SK-N-SH (cell line): ENCODE results near the gene HS6ST1. TPM values are rescaled to one million over a fixed set of nuclear protein-coding genes. Genes with fewer than 3 reads are reported as not detected.

Experiments used
- CTCF ChIA-PET: fragments of 300-600, 350-600 bp; formaldehyde crosslinking; extraction: SDS; loops from one replicate; lab custom pipeline; 2021; lab: Yijun Ruan, JAX
- POLR2A ChIA-PET: fragments of 350-600 bp; sonication (Branson Sonifier 250); formaldehyde crosslinking; extraction: SDS; loops from one replicate; lab custom pipeline; 2020; ENCODE audit warnings: antibody characterized with exemption, inconsistent platforms; lab: Yijun Ruan, JAX
- DNase-seq: peaks from one replicate; pipeline ENCODE4 v3.0.0; 2012
- H2AFZ ChIP-seq: fragments of 200-600 bp; sonication (generic); 2 replicates; pipeline ENCODE4 v1.8.1; 2016; ENCODE audit warnings: antibody characterized with exemption, mild to moderate bottlenecking, low read depth
- H3F3A ChIP-seq: fragments of 200-600 bp; sonication (generic); replicated peaks from 2 replicates; pipeline ENCODE3; 2016; ENCODE audit warnings: antibody characterized with exemption, mild to moderate bottlenecking; ENCODE audit not compliant: insufficient read depth
- H3K27ac ChIP-seq, 2 experiments: fragments of 200-500 bp in 1 of 2; fragments of 200-600 bp in 1 of 2; sonication (Bioruptor generic) in 1 of 2; sonication (generic), shearing (Covaris generic) in 1 of 2; 2 replicates each; pipeline versions ENCODE4 v1.5.1 to v1.6.1; 2014 to 2016; ENCODE audit warnings: low read depth in 2 of 2, inconsistent platforms in 1 of 2, low read length in 1 of 2, mild to moderate bottlenecking in 1 of 2, mixed read lengths in 1 of 2
- H3K27me3 ChIP-seq: fragments of 200-600 bp; sonication (generic), shearing (Covaris generic); 2 replicates; pipeline ENCODE4 v1.6.1; 2016; ENCODE audit warnings: mixed run types; ENCODE audit not compliant: insufficient read depth
- H3K36me3 ChIP-seq, 2 experiments: fragments of 200-500 bp in 1 of 2; fragments of 200-600 bp in 1 of 2; sonication (Bioruptor generic) in 1 of 2; sonication (generic) in 1 of 2; replicated peaks in 1 of 2; 2 replicates each; pipeline versions ENCODE3 to v1.5.1; 2014 to 2016; ENCODE audit warnings: low read length in 1 of 2, mild to moderate bottlenecking in 1 of 2; ENCODE audit not compliant: insufficient read depth in 2 of 2, control insufficient read depth in 1 of 2
- H3K4me1 ChIP-seq, 2 experiments: fragments of 200-500 bp in 1 of 2; fragments of 200-600 bp in 1 of 2; sonication (Bioruptor generic) in 1 of 2; sonication (generic), shearing (Covaris generic) in 1 of 2; 2 replicates each; pipeline versions ENCODE4 v1.5.1 to v1.6.1; 2014 to 2016; ENCODE audit warnings: low read depth in 1 of 2, low read length in 1 of 2, mixed run types in 1 of 2; ENCODE audit not compliant: insufficient read depth in 2 of 2, control insufficient read depth in 1 of 2
- H3K4me2 ChIP-seq: fragments of 200-600 bp; sonication (generic), shearing (Covaris generic); 2 replicates; pipeline ENCODE4 v1.6.1; 2017; ENCODE audit warnings: mixed run types
- H3K4me3 ChIP-seq, 2 experiments: fragments of 200-500 bp in 1 of 2; fragments of 200-600 bp in 1 of 2; sonication (Bioruptor generic) in 1 of 2; sonication (generic), shearing (Covaris generic) in 1 of 2; 2 replicates each; pipeline versions ENCODE4 v1.5.1 to v1.8.1; 2014 to 2016; ENCODE audit warnings: low read depth in 2 of 2, inconsistent platforms in 1 of 2, low read length in 1 of 2, mild to moderate bottlenecking in 1 of 2, mixed read lengths in 1 of 2, moderate library complexity in 1 of 2
- H3K79me2 ChIP-seq: fragments of 200-600 bp; sonication (generic); 2 replicates; pipeline ENCODE4 v1.8.1; 2017; ENCODE audit warnings: mild to moderate bottlenecking; ENCODE audit not compliant: insufficient read depth
- H3K9ac ChIP-seq: fragments of 200-600 bp; sonication (generic); 2 replicates; pipeline ENCODE4 v1.6.1; 2017; ENCODE audit warnings: mixed run types
- H3K9me2 ChIP-seq: fragments of 200-600 bp; sonication (generic); 2 replicates; pipeline ENCODE4 v1.6.1; 2017; ENCODE audit warnings: mixed run types
- H3K9me3 ChIP-seq: fragments of 200-600 bp; sonication (generic); 2 replicates; pipeline ENCODE4 v1.6.1; 2017; ENCODE audit warnings: mixed run types, mild to moderate bottlenecking, moderate library complexity
- H4K20me1 ChIP-seq: fragments of 200-600 bp; sonication (generic); 2 replicates; pipeline ENCODE4 v1.6.1; 2017; ENCODE audit warnings: mild to moderate bottlenecking, mixed run types; ENCODE audit not compliant: insufficient read depth
- CTCF ChIP-seq: fragments of 200-600 bp; sonication (generic); IDR thresholded peaks from 2 replicates; pipeline ENCODE4 v1.6.1; 2017; ENCODE audit warnings: antibody characterized with exemption, mild to moderate bottlenecking, moderate library complexity
- ELF1 ChIP-seq: IDR thresholded peaks from 2 replicates; pipeline ENCODE4 v1.4.0; 2012
- EP300 ChIP-seq, 2 experiments: IDR thresholded peaks; 2 replicates each; pipeline versions ENCODE4 v1.4.0 to v1.6.1; 2012; ENCODE audit warnings: borderline replicate concordance in 1 of 2, low read depth in 1 of 2, low read length in 1 of 2
- FOSL2 ChIP-seq: IDR thresholded peaks from 2 replicates; pipeline ENCODE4 v1.4.0; 2012; ENCODE audit warnings: low read depth, mild to moderate bottlenecking, moderate library complexity, borderline replicate concordance
- FOXM1 ChIP-seq: IDR thresholded peaks from 2 replicates; pipeline ENCODE4 v1.4.0; 2012; ENCODE audit warnings: low read depth, mild to moderate bottlenecking
- IRF3 ChIP-seq: fragments of 150-350 bp; IDR thresholded peaks from 2 replicates; pipeline ENCODE4 v1.6.1; 2016; ENCODE audit warnings: mild to moderate bottlenecking, low read depth, low read length
- MEF2A ChIP-seq: IDR thresholded peaks from 2 replicates; pipeline ENCODE4 v1.4.0; 2012; ENCODE audit warnings: low read depth, borderline replicate concordance
- MXI1 ChIP-seq: IDR thresholded peaks from 2 replicates; pipeline ENCODE4 v1.6.1; 2012; ENCODE audit warnings: mild to moderate bottlenecking, low read depth, low read length, improper control_type of control experiment
- NFIC ChIP-seq: IDR thresholded peaks from 2 replicates; pipeline ENCODE4 v1.4.0; 2012; ENCODE audit warnings: borderline replicate concordance
- POLR2AphosphoS5 ChIP-seq: IDR thresholded peaks from 2 replicates; pipeline ENCODE4 v1.6.1; 2012; ENCODE audit warnings: low read depth, low read length
- RAD21 ChIP-seq: IDR thresholded peaks from 2 replicates; pipeline ENCODE4 v1.6.1; 2012; ENCODE audit warnings: mild to moderate bottlenecking, low read length
- RCOR1 ChIP-seq: fragments of 150-350 bp; IDR thresholded peaks from 2 replicates; pipeline ENCODE4 v1.6.1; 2017; ENCODE audit warnings: antibody characterized with exemption, low read length
- REST ChIP-seq: IDR thresholded peaks from 2 replicates; pipeline ENCODE4 v1.6.1; 2012; ENCODE audit warnings: mild to moderate bottlenecking, low read depth, low read length, moderate library complexity
- SMC3 ChIP-seq: IDR thresholded peaks from 2 replicates; pipeline ENCODE4 v1.6.1; 2012; ENCODE audit warnings: low read depth, low read length, improper control_type of control experiment
- TAF1 ChIP-seq: IDR thresholded peaks from 2 replicates; pipeline ENCODE4 v1.6.1; 2012; ENCODE audit warnings: low read depth, mild to moderate bottlenecking, low read length, moderate library complexity, borderline replicate concordance
- TCF12 ChIP-seq: IDR thresholded peaks from 2 replicates; pipeline ENCODE4 v1.4.0; 2012
- USF1 ChIP-seq: IDR thresholded peaks from 2 replicates; pipeline ENCODE4 v1.4.0; 2012; ENCODE audit warnings: low read depth, borderline replicate concordance
- USF2 ChIP-seq: fragments of 150-350 bp; IDR thresholded peaks from 2 replicates; pipeline ENCODE4 v1.6.1; 2017; ENCODE audit warnings: antibody characterized with exemption, low read length, low read depth, borderline replicate concordance
- YY1 ChIP-seq: IDR thresholded peaks from 2 replicates; pipeline ENCODE4 v1.4.0; 2012; ENCODE audit warnings: low read depth, mild to moderate bottlenecking
- ZBTB33 ChIP-seq: IDR thresholded peaks from 2 replicates; pipeline ENCODE4 v1.4.0; 2012; ENCODE audit warnings: low read depth, borderline replicate concordance
- WGBS: methylation state at CpG from one replicate; pipeline ENCODE4 v1.1.6; 2017; ENCODE audit warnings: low lambda C conversion rate; 5-methylcytosine and 5-hydroxymethylcytosine counted together
- polyA plus RNA-seq, 3 experiments: library from polyadenylated mRNA; depleted of rRNA; stranded (reverse); fragments of >200 nt; gene quantifications; 2 replicates each; pipeline ENCODE4 v1.2.3, GENCODE V29; 2012

The HS6ST1 gene
- polyA plus RNA-seq, 1 of the 3 experiments (the other 2 are of a cell fraction) = 5.9 TPM

GRCh38 chr2:128315829-128316776, 2.6 kb downstream of the HS6ST1 start:
- 86% methylated on average over 15 of the region's 20 CpGs for WGBS
- Histone ChIP-seq H3K9me3 (no peaks in the 10 kb centered on the region), H3K4me2 (peak overlapping the region; percentile 96; the same call in 1 of the 2 replicates), H4K20me1 (peaks cover 56% of the 10 kb centered on the region), H3K27ac (no peak overlapping the region), H3K4me3 (peak overlapping the region in 1 of 2 experiments; percentile 64; a peak in 2 of 4 replicates), H2AFZ (no peak overlapping the region), H3F3A (no peaks in the 10 kb centered on the region), H3K36me3 (peaks cover 0 to 2% of the 10 kb centered on the region in 2 experiments), H3K27me3 (no peaks in the 10 kb centered on the region), H3K4me1 (peaks cover 0 to 66% of the 10 kb centered on the region in 2 experiments; a peak in 1 of 4 replicates), H3K9me2 (no peaks in the 10 kb centered on the region), H3K9ac (no peak overlapping the region), H3K79me2 (peaks cover 6% of the 10 kb centered on the region; the same call in 1 of the 2 replicates)
- TF ChIP-seq NFIC = no peak
- no peak for TF ChIP-seq MXI1
- no peak for TF ChIP-seq YY1
- TF ChIP-seq USF1 = no peak
- TF ChIP-seq CTCF = no peak
- no peak for TF ChIP-seq SMC3
- no peak for TF ChIP-seq IRF3
- TF ChIP-seq REST = no peak
- TF ChIP-seq ELF1 = no peak
- no peak for TF ChIP-seq FOSL2
- no peak for TF ChIP-seq ZBTB33
- TF ChIP-seq RAD21 = no peak
- TF ChIP-seq TAF1 = no peak
- no peak for TF ChIP-seq MEF2A
- TF ChIP-seq EP300 (IDR thresholded peaks at IDR 0.05; ENCODE audit: borderline replicate concordance in 1 of 2, low read depth in 1 of 2, low read length in 1 of 2) = no peak
- TF ChIP-seq POLR2AphosphoS5 = no peak
- TF ChIP-seq TCF12 = no peak
- TF ChIP-seq FOXM1 = no peak
- TF ChIP-seq RCOR1 = no peak
- TF ChIP-seq USF2 = no peak
- CTCF ChIA-PET = interaction anchor here (0.7 to 3.3 kb wide), 5 partner anchors 10 to 434 kb away, joined by 3 to 23 read pairs (median 6); no protein-coding TSS in a partner anchor
- POLR2A ChIA-PET = interaction anchor here (0.6 to 1.2 kb wide), 2 partner anchors 111 to 1060 kb away, joined by 3 read pairs; no protein-coding TSS in a partner anchor
- DNase-seq = peak; percentile 39
